ENCODE results near the gene PLEKHG4B. TPM values are rescaled to one million over a fixed set of nuclear protein-coding genes. Genes with fewer than 3 reads are reported as not detected.

The PLEKHG4B gene
- total RNA-seq, 1 experiment from 2014 or later, result 51.4 TPM

GRCh38 chr5:81391-82021 lies 10.5 kb upstream of the PLEKHG4B start (continued):
- no peak for TF ChIP-seq ESRRA (CRISPR knock-in tag; IDR thresholded peaks at IDR 0.05; ENCODE audit: borderline replicate concordance)
- TF ChIP-seq, protein P1, sequence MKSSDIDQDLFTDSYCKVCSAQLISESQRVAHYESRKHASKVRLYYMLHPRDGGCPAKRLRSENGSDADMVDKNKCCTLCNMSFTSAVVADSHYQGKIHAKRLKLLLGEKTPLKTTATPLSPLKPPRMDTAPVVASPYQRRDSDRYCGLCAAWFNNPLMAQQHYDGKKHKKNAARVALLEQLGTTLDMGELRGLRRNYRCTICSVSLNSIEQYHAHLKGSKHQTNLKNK (CRISPR knock-in tag; IDR thresholded peaks at IDR 0.05), result no peak
- TF ChIP-seq, protein P2, sequence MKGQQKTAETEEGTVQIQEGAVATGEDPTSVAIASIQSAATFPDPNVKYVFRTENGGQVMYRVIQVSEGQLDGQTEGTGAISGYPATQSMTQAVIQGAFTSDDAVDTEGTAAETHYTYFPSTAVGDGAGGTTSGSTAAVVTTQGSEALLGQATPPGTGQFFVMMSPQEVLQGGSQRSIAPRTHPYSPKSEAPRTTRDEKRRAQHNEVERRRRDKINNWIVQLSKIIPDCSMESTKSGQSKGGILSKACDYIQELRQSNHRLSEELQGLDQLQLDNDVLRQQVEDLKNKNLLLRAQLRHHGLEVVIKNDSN (CRISPR knock-in tag; IDR thresholded peaks at IDR 0.05), result no peak
- no peak for TF ChIP-seq JAZF1 (CRISPR knock-in tag; IDR thresholded peaks at IDR 0.05)
- no peak for TF ChIP-seq FOXJ3 (CRISPR knock-in tag; IDR thresholded peaks at IDR 0.05; ENCODE audit: borderline replicate concordance)
- TF ChIP-seq, protein P3, sequence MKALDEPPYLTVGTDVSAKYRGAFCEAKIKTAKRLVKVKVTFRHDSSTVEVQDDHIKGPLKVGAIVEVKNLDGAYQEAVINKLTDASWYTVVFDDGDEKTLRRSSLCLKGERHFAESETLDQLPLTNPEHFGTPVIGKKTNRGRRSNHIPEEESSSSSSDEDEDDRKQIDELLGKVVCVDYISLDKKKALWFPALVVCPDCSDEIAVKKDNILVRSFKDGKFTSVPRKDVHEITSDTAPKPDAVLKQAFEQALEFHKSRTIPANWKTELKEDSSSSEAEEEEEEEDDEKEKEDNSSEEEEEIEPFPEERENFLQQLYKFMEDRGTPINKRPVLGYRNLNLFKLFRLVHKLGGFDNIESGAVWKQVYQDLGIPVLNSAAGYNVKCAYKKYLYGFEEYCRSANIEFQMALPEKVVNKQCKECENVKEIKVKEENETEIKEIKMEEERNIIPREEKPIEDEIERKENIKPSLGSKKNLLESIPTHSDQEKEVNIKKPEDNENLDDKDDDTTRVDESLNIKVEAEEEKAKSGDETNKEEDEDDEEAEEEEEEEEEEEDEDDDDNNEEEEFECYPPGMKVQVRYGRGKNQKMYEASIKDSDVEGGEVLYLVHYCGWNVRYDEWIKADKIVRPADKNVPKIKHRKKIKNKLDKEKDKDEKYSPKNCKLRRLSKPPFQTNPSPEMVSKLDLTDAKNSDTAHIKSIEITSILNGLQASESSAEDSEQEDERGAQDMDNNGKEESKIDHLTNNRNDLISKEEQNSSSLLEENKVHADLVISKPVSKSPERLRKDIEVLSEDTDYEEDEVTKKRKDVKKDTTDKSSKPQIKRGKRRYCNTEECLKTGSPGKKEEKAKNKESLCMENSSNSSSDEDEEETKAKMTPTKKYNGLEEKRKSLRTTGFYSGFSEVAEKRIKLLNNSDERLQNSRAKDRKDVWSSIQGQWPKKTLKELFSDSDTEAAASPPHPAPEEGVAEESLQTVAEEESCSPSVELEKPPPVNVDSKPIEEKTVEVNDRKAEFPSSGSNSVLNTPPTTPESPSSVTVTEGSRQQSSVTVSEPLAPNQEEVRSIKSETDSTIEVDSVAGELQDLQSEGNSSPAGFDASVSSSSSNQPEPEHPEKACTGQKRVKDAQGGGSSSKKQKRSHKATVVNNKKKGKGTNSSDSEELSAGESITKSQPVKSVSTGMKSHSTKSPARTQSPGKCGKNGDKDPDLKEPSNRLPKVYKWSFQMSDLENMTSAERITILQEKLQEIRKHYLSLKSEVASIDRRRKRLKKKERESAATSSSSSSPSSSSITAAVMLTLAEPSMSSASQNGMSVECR (CRISPR knock-in tag; IDR thresholded peaks at IDR 0.05; ENCODE audit: borderline replicate concordance), result no peak
- TF ChIP-seq CBFB (CRISPR knock-in tag; IDR thresholded peaks at IDR 0.05; ENCODE audit: low read depth), result no peak

DNA sequence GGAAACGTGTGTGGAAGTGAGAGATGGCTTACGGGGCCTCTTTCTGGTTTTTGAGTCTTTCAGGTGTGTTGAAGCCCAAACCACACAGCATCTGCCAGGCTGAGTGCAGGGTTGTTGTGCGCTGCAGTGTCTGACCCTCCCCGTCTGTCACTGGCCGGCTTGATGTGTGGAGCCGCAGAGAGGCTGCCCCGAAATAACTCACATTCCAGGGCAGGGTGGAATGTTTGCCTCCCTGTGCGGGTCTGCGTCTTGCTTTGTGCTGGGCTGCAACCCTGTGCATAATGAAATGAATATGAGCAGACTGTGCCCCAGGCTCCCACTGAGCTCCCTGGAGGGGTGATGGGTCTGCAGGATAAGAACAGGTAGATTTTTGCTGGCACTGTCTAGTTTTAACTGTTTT lies 9.9 kb upstream of the PLEKHG4B start:
- TF ChIP-seq ZNF423 (CRISPR knock-in tag; IDR thresholded peaks at IDR 0.05), result peak; percentile 57; the same call in 1 of the 2 replicates
- peak; percentile 98 for TF ChIP-seq TEAD4 (CRISPR knock-in tag; IDR thresholded peaks at IDR 0.05)
- TF ChIP-seq MXD4 (CRISPR knock-in tag; IDR thresholded peaks at IDR 0.05; ENCODE audit: borderline replicate concordance), result no peak
- TF ChIP-seq TEAD1 (CRISPR knock-in tag; IDR thresholded peaks at IDR 0.05), result peak; percentile 98
- TF ChIP-seq, protein P4, sequence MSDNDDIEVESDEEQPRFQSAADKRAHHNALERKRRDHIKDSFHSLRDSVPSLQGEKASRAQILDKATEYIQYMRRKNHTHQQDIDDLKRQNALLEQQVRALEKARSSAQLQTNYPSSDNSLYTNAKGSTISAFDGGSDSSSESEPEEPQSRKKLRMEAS (CRISPR knock-in tag; IDR thresholded peaks at IDR 0.05), result 0 out of 2 replicates have a peak, but pooled peaks have one; percentile 32
- Mint-ChIP-seq H3K36me3 (no peaks in the 10 kb centered on the region), H3K4me1 (peaks cover 40% of the 10 kb centered on the region), H3K27ac (peak overlapping the region; percentile 66), H3K27me3 (ENCODE audit: low read depth) (no peaks in the 10 kb centered on the region; the same call in 1 of the 2 replicates), H3K9me3 (no peaks in the 10 kb centered on the region), H3K4me3 (peak overlapping the region; percentile 38)
- ATAC-seq (peak; percentile 97), DNase-seq (ENCODE audit: low spot score) (peak; percentile 83)
- POLR2A ChIA-PET, result interaction anchor here (1.3 to 1.4 kb wide), 2 partner anchors 9 to 28 kb away, joined by 4 to 10 read pairs; partner anchors contain the start of gene PLEKHG4B
- CTCF ChIA-PET, result interaction anchor here (0.6 to 1.6 kb wide), 3 partner anchors 9 to 349 kb away, joined by 3 to 4 read pairs (median 3); no protein-coding TSS in a partner anchor

DNA sequence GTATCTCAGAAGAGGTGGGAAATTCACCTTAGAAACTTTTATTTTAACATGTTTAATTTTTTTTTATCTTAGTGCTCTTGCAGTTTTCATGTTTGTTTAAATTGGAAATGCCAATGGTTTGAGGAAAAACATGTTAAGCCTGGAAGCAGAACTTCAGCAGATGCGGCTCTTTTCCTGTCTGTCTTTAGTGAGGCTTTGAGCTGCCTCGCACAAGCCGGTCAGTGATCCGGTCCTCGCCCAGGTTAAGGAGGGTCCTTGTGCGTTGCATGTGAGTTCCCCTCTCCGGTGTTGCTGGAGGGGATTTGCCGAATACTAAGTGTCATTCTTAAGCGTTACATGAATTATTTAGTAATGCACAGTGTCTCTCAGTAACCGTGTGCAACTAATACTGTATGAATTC lies 9.4 kb upstream of the PLEKHG4B start:
- Mint-ChIP-seq H3K9me3 (no peaks in the 10 kb centered on the region), H3K27ac (peak overlapping the region; percentile 66), H3K27me3 (ENCODE audit: low read depth) (no peaks in the 10 kb centered on the region; the same call in 1 of the 2 replicates), H3K4me3 (peak overlapping the region; percentile 38), H3K36me3 (no peaks in the 10 kb centered on the region), H3K4me1 (peaks cover 39% of the 10 kb centered on the region)
- TF ChIP-seq SMAD3 (CRISPR knock-in tag; IDR thresholded peaks at IDR 0.05; ENCODE audit: borderline replicate concordance) (0 out of 2 replicates have a peak, but pooled peaks have one; percentile 49), ETV6 (CRISPR knock-in tag; IDR thresholded peaks at IDR 0.05) (0 out of 2 replicates have a peak, but pooled peaks have one; percentile 24), NFATC4 (CRISPR knock-in tag; IDR thresholded peaks at IDR 0.05) (no peak)
- TF ChIP-seq, protein P5, sequence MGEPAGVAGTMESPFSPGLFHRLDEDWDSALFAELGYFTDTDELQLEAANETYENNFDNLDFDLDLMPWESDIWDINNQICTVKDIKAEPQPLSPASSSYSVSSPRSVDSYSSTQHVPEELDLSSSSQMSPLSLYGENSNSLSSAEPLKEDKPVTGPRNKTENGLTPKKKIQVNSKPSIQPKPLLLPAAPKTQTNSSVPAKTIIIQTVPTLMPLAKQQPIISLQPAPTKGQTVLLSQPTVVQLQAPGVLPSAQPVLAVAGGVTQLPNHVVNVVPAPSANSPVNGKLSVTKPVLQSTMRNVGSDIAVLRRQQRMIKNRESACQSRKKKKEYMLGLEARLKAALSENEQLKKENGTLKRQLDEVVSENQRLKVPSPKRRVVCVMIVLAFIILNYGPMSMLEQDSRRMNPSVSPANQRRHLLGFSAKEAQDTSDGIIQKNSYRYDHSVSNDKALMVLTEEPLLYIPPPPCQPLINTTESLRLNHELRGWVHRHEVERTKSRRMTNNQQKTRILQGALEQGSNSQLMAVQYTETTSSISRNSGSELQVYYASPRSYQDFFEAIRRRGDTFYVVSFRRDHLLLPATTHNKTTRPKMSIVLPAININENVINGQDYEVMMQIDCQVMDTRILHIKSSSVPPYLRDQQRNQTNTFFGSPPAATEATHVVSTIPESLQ (CRISPR knock-in tag; IDR thresholded peaks at IDR 0.05), result no peak
- POLR2A ChIA-PET, result interaction anchor here (1.3 to 1.4 kb wide), 2 partner anchors 9 to 29 kb away, joined by 4 to 10 read pairs; partner anchors contain the start of gene PLEKHG4B
- no peak for DNase-seq (ENCODE audit: low spot score)
- CTCF ChIA-PET, result interaction anchor here (0.9 to 1.6 kb wide), 2 partner anchors 9 to 349 kb away, joined by 3 to 4 read pairs; no protein-coding TSS in a partner anchor
- ATAC-seq, result peak; percentile 14

Data from WTC11 (cell line).